SK-N-SH treated with all-trans-retinoic acid at 6 μM for 48 hours (cell line): ENCODE measurements around the gene NCKAP5.

Source experiments
- ATAC-seq: fragments of 200-7000 bp; cut with Tn5 transposase; 3 replicates; pipeline ENCODE4 v1.9.1; 2020; ENCODE audit warnings: mild to moderate bottlenecking, moderate library complexity
- BACH2 ChIP-seq: fragments of 250-450 bp; sonication (Bioruptor Pico); IDR thresholded peaks from 2 replicates; pipeline ENCODE4 v1.9.0; 2021; ENCODE audit warnings: mild to moderate bottlenecking, borderline replicate concordance
- CREB5 ChIP-seq: fragments of 250-450 bp; sonication (Bioruptor Pico); IDR thresholded peaks from 2 replicates; pipeline ENCODE4 v1.5.1; 2020; ENCODE audit warnings: low read depth, mild to moderate bottlenecking, moderate library complexity
- CSDC2 ChIP-seq: fragments of 250-450 bp; sonication (Bioruptor Pico); IDR thresholded peaks from 2 replicates; pipeline ENCODE4 v1.5.0; 2020; ENCODE audit warnings: mild to moderate bottlenecking, moderate library complexity
- ESRRG ChIP-seq: fragments of 250-450 bp; sonication (Bioruptor Pico); IDR thresholded peaks from 2 replicates; pipeline ENCODE4 v1.6.1; 2021; ENCODE audit warnings: mild to moderate bottlenecking
- GLIS3 ChIP-seq: fragments of 250-450 bp; sonication (Bioruptor Pico); IDR thresholded peaks from 2 replicates; pipeline ENCODE4 v1.5.0; 2020; ENCODE audit warnings: mild to moderate bottlenecking, moderate library complexity
- ISL1 ChIP-seq: fragments of 250-450 bp; sonication (Bioruptor Pico); IDR thresholded peaks from 2 replicates; pipeline ENCODE4 v2.1.2; 2022; ENCODE audit warnings: mild to moderate bottlenecking, moderate library complexity
- OSR1 ChIP-seq: fragments of 250-450 bp; sonication (Bioruptor Pico); IDR thresholded peaks from 2 replicates; pipeline ENCODE4 v1.8.0; 2022; ENCODE audit warnings: moderate library complexity, mild to moderate bottlenecking, inconsistent platforms
- PATZ1 ChIP-seq: fragments of 250-450 bp; sonication (Bioruptor Pico); IDR thresholded peaks from 2 replicates; pipeline ENCODE4 v1.8.0; 2020; ENCODE audit warnings: mild to moderate bottlenecking, moderate library complexity, borderline replicate concordance
- PPARA ChIP-seq: fragments of 250-450 bp; sonication (Bioruptor Pico); IDR thresholded peaks from 2 replicates; pipeline ENCODE4 v1.5.0; 2020; ENCODE audit warnings: mild to moderate bottlenecking, borderline replicate concordance
- RARB ChIP-seq: fragments of 250-450 bp; sonication (Bioruptor Pico); IDR thresholded peaks from 2 replicates; pipeline ENCODE4 v1.8.0; 2021; ENCODE audit warnings: mild to moderate bottlenecking, moderate library complexity
- SNAI2 ChIP-seq: fragments of 250-450 bp; sonication (Bioruptor Pico); IDR thresholded peaks from 2 replicates; pipeline ENCODE4 v1.5.0; 2020; ENCODE audit warnings: mild to moderate bottlenecking, moderate library complexity
- TCF4 ChIP-seq: fragments of 250-450 bp; sonication (Bioruptor Pico); IDR thresholded peaks from 2 replicates; pipeline ENCODE4 v1.8.0; 2021; ENCODE audit warnings: mild to moderate bottlenecking, moderate library complexity, borderline replicate concordance
- TOX ChIP-seq: fragments of 250-450 bp; sonication (Bioruptor Pico); IDR thresholded peaks from 2 replicates; pipeline ENCODE4 v1.8.0; 2021; ENCODE audit warnings: mild to moderate bottlenecking, moderate library complexity, borderline replicate concordance
- TSHZ2 ChIP-seq: fragments of 250-450 bp; sonication (Bioruptor Pico); IDR thresholded peaks from 2 replicates; pipeline ENCODE4 v1.5.0; 2020; ENCODE audit warnings: mild to moderate bottlenecking, moderate library complexity
- ZC3H10 ChIP-seq: fragments of 250-450 bp; sonication (Bioruptor Pico); IDR thresholded peaks from 2 replicates; pipeline ENCODE4 v1.5.1; 2021; ENCODE audit warnings: mild to moderate bottlenecking, moderate library complexity
- ZFP3 ChIP-seq: fragments of 250-450 bp; sonication (Bioruptor Pico); IDR thresholded peaks from 2 replicates; pipeline ENCODE4 v1.5.0; 2020; ENCODE audit warnings: mild to moderate bottlenecking, moderate library complexity
- ZFP30 ChIP-seq: fragments of 450-650 bp; formaldehyde crosslinking; IDR thresholded peaks from 2 replicates; pipeline ENCODE4 v1.5.0; 2022; ENCODE audit warnings: mild to moderate bottlenecking, moderate library complexity
- ZNF565 ChIP-seq: fragments of 450-650 bp; formaldehyde crosslinking; conservative IDR thresholded peaks from 2 replicates; pipeline ENCODE4 v1.5.0; 2020; ENCODE audit warnings: low read depth, mild to moderate bottlenecking, moderate library complexity
- ZNF8 ChIP-seq: fragments of 450-650 bp; formaldehyde crosslinking; IDR thresholded peaks from 2 replicates; pipeline ENCODE4 v1.5.0; 2020; ENCODE audit warnings: mild to moderate bottlenecking, moderate library complexity
- TF ChIP-seq, protein P1 (sequence below): fragments of 250-450 bp; sonication (Bioruptor Pico); IDR thresholded peaks from 2 replicates; pipeline ENCODE4 v1.8.0; 2021; ENCODE audit warnings: low read depth, mild to moderate bottlenecking, moderate library complexity, borderline replicate concordance

Gene NCKAP5

GRCh38 chr2:133573491-133574162 is 5.4 kb upstream of the NCKAP5 start:
- no peak for ATAC-seq
- no peak for TF ChIP-seq PPARA
- TF ChIP-seq OSR1: no peak
- TF ChIP-seq TCF4 (CRISPR knock-in tag): no peak
- TF ChIP-seq TSHZ2 (CRISPR knock-in tag): no peak
- TF ChIP-seq CREB5 (CRISPR knock-in tag): no peak
- TF ChIP-seq BACH2 (CRISPR knock-in tag): no peak
- no peak for TF ChIP-seq GLIS3 (CRISPR knock-in tag)
- no peak for TF ChIP-seq SNAI2 (CRISPR knock-in tag)
- TF ChIP-seq ZNF8: no peak
- TF ChIP-seq TOX (CRISPR knock-in tag): no peak
- no peak for TF ChIP-seq ISL1 (CRISPR knock-in tag)

GRCh38 chr2:133571249-133571648 is 3.0 kb upstream of the NCKAP5 start:
- no peak for TF ChIP-seq ZNF8
- TF ChIP-seq ISL1 (CRISPR knock-in tag): no peak
- TF ChIP-seq TSHZ2 (CRISPR knock-in tag): no peak
- TF ChIP-seq ZFP30 (CRISPR knock-in tag): no peak
- no peak for TF ChIP-seq ZFP3 (CRISPR knock-in tag)
- TF ChIP-seq TOX (CRISPR knock-in tag): no peak
- TF ChIP-seq RARB (CRISPR knock-in tag): no peak
- TF ChIP-seq ZNF565: no peak
- no peak for TF ChIP-seq ZC3H10
- TF ChIP-seq SNAI2 (CRISPR knock-in tag): no peak
- TF ChIP-seq OSR1: no peak
- TF ChIP-seq, all 23 proteins: peak for 0
- ATAC-seq: no peak

GRCh38 chr2:133570542-133570941 is 2.3 kb upstream of the NCKAP5 start:
- TF ChIP-seq GLIS3 (CRISPR knock-in tag) (no peak), RARB (CRISPR knock-in tag) (no peak), ESRRG (no peak), OSR1 (no peak), BACH2 (CRISPR knock-in tag) (no peak), PPARA (no peak), CSDC2 (CRISPR knock-in tag) (no peak), ISL1 (CRISPR knock-in tag) (no peak), SNAI2 (CRISPR knock-in tag) (no peak), PATZ1 (no peak), TSHZ2 (CRISPR knock-in tag) (no peak), ZNF8 (no peak)
- TF ChIP-seq, protein P1, sequence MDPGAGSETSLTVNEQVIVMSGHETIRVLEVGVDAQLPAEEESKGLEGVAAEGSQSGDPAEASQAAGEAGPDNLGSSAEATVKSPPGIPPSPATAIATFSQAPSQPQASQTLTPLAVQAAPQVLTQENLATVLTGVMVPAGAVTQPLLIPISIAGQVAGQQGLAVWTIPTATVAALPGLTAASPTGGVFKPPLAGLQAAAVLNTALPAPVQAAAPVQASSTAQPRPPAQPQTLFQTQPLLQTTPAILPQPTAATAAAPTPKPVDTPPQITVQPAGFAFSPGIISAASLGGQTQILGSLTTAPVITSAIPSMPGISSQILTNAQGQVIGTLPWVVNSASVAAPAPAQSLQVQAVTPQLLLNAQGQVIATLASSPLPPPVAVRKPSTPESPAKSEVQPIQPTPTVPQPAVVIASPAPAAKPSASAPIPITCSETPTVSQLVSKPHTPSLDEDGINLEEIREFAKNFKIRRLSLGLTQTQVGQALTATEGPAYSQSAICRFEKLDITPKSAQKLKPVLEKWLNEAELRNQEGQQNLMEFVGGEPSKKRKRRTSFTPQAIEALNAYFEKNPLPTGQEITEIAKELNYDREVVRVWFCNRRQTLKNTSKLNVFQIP: no peak
- ATAC-seq: no peak
